ENCODE results near the gene GRID2.

GRID2 gene

GRCh38 chr4:93719552-93719951 lies 1415.8 kb downstream of the GRID2 start:
- DNase-seq: no peak

- no peak for DNase-seq
Observed at GRCh38 chr4:93722446-93722845, 1418.7 kb downstream of the GRID2 start.

GRCh38 chr4:93730251-93730650 lies 1426.5 kb downstream of the GRID2 start:
- no peak for DNase-seq

DNA sequence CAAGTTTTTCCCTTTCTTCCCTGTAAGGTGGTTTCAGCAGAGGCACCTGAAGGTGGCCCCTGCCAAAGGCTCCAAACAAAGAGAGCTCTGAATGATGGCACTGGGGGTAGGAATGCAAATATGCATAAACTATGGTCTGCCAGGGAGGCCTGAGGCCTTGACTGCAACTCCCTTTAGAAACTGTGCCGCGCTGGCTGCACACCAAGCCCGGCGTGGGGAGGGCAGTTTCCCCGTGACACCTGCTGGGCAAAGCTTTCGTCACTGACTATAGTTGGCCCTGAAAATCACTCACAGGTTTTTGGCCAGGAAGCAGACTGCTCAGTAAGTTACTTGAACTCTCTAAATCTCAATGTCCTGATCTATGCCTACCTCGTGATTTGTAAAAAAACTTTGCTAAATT lies 1427.0 kb downstream of the GRID2 start:
- no peak for DNase-seq

- DNase-seq: no peak
Observed at GRCh38 chr4:93731456-93731855, 1427.7 kb downstream of the GRID2 start.

GRCh38 chr4:93732509-93732908 lies 1428.7 kb downstream of the GRID2 start:
- no peak for DNase-seq

DNA sequence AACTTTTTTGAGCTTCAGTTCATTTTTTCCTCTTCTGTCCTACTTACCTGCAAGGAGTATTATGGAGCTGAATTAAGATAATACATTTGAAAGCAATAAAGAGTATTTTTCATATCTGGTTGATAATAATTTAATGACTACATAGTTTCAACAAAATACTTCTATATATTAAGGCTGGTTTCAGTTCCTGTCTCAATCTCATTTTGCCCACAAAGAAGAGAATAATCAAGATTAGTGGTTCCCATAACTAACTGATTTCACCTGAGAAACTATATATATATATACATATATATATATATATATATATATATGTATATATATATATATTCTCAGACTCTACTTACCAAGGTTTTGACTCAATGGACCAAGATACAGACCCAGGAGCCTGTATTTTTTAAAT lies 1437.1 kb downstream of the GRID2 start:
- no peak for DNase-seq

DNA sequence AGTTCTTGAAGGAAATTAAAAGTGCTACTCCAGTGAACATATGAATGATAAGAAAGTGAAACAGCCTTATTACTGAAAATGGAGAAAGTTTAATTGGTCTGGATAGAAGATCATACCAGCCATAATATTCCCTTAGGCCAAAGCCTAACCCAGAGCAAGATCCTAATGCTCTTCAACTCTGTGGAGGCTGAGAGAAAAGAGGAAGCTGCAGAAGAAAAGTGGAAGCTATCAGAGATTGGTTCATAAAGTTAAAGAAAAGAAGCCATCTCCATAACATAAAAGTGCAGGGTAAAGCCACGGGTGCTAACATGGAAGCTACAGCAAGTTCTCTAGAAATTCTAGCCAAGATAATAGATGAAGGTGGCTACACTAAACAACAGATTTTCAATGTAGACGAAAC lies 1439.3 kb downstream of the GRID2 start:
- DNase-seq: no peak

DNA sequence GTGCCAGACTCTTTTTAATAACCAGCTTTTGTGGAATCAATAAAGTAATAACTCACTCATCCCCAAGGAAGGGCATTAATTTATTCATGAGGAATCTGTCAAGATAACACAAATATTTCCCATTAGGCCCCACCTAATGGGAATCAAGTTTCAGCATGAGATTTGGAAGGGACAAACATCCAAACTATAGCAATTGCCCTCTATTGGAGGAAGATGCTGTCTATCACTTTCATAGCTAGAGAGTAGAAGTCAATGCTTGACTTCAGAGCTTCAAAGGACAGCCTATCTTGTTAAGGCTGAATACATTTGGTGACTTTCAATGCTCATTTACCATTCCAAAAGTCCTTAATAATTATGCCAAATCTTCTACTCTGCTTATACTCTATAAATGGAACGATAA lies 1439.9 kb downstream of the GRID2 start:
- no peak for DNase-seq

DNA sequence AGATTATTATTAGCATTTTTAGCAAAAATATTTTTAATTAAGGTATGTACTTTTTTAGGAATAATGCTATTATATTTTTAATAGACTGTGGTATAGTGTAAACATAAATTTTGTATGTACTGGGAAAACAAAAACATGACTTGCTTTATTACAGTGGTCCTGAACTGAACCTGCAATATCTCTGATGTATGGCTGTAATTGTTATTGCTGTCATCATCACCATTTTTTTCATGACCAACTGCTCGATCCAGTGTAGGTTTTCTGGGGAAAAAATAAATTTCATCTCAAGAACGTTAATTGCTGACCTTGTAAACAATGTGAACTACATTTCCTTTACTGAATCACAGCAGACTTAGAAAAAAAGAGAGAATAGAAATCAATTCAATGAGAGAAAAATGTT lies 1441.2 kb downstream of the GRID2 start:
- no peak for DNase-seq

DNA sequence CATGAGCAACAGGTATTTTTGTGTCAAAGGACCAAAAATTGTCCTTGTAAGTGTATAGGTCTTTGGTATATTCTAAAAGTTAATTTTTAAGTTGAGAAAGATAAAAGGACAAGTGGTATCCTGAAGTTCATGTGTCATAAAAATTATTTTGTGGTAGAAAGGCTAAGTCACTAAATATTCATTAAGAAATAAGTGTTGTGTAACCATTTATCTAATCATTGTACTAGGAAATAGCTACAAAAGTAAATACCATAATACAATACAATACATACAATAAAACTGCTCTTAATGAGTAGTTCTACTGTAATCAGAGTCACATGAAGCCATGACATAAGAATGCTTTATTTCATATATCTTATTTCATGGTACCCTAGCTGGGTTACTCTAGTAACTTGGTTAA lies 1442.3 kb downstream of the GRID2 start:
- DNase-seq: no peak

- DNase-seq: no peak
Observed at GRCh38 chr4:93747220-93747619, 1443.5 kb downstream of the GRID2 start.

GRCh38 chr4:93748373-93749291 lies 1444.9 kb downstream of the GRID2 start:
- no peak for DNase-seq

DNA sequence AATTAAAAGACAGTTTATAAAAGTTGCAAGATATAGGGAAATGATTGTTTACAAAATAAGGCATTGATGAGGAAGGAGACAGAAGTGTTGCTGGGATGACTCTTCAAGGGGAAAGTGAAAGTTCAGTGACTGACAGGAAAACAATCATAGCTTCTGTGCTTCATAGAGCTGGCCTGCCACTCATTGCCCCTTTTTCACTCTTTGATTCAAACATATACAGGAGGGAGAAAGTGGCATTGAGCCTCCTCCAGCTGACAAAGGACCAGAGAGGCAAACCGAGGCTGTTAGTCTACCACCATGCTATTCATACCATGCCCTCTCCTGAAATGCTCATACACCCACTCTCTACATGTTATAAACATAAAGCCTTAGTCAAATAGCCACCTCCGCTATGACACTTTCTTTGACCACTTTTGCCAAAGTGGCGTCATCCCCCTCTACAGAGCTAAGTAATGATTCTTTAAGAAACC lies 1445.6 kb downstream of the GRID2 start:
- no peak for DNase-seq

GRCh38 chr4:93751411-93751810 lies 1447.6 kb downstream of the GRID2 start:
- no peak for DNase-seq

DNA sequence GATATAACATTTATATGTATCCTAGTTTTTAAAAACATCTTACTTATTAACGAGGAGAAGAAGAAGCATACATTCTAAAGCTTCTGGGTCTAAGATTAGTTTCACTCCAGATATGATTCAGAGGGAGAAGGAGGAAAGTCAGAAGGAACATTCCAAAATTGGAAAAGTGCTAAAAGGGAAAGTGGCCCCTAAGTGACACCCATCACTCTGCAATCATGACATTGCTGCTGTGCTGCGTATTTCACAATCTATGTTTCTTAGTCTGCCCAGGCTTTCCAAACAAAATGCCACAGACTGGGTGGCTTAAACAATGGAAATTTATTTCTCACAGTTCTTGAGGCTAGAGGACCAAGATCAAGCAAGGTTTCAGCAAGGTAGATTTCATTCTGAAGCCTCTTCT lies 1452.3 kb downstream of the GRID2 start:
- no peak for DNase-seq

GRCh38 chr4:93759506-93759905 lies 1455.7 kb downstream of the GRID2 start:
- no peak for DNase-seq

DNA sequence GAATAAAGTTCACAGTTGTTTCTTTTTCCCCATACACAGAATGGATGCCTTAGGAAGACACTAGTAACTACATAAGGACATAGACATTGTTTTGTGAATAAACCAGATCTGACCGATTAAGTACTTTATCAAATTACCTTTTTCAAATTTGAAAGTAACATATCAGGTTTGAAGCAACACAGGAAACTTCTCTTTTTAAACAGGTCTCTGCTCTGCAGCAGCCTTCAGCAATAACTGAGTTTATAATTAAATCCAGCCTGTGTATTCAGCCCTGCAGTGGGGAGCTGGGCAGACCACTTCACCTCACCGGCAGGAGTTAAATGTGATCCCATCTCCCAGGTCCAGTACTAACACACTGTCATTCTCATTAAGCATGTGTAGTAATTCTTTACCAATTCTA lies 1456.5 kb downstream of the GRID2 start:
- DNase-seq: no peak

DNA sequence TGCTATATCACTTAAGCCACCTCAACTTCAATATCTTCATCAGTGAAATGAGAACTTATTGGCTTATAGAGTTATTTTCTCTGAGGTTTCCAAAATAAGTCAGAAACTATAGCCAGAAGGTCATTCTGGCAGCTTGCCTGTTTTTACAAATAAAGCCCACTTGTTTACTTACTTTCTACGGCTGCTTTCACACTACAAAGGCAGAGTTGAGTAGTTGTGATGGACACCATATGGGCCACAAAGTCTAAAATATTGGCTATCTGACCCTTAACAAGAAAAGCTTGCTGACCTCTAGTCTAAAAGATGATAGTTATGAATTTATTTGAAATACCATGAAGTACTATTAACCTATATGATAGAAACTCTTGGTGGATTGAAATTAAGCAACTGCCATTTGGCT lies 1457.5 kb downstream of the GRID2 start:
- no peak for DNase-seq

DNA sequence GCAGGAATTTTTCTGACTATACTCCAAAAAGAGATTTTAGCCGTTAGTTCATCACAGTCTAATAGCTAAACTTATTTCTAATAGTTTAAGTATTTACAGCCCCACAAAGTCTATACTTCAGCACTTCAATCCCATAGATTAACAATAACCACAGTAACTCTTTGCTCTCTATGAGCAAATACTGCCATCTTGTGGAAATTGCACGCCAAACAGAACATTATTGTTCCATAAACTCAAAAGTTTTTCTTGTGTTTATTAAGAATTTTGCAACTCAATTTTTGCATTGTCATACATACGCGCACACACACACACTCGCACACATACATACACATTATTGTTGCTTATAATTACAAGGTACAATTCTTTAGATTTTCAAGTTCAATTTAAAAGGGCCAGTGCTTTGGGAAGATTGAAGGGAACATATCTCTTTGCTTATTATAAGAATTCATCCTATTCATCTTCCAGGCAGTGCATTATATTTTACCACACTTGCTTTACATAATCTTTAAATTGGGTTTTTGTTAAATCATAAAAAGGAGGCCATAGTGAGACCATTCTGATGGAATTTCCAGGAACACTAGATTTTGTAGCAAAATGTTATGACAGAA lies 1461.0 kb downstream of the GRID2 start:
- no peak for DNase-seq

DNA sequence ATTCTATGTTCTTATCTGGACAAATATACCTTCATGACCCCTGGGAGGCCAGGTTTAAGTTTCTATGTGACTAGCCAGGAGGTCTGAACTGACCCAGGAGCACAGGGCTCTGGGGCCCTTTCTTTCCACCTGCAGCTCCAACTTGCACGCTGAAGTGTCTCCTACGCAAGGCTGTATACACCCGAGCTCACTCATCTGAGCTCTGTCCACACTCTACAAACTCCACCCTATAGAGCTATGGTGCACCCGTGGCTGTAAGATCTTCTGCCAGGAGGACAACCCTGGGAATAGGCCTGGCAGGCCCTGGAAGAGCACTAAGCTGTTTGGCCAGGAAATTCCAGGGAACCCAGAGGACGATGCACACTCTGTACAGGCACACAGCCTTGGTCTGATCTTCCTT lies 1464.2 kb downstream of the GRID2 start:
- DNase-seq: no peak

DNA sequence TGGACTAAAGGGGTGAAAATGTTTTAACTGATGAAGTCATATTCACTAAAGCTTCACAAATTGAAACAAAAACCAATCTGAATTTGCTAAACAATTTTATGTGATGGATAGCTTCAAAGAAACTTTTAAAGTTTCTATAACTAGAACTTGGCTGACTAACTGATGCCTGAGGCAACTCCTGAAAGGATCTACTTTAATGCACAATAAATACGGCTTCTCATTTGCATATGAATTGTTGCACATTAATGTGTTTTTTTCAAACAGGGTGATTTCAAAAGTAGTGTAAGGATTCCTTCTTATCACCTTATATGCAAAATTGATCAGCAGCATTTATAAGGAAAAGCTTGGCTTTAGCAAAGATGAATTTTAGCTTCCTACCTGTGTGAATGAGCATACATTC lies 1466.4 kb downstream of the GRID2 start:
- no peak for DNase-seq

- no peak for DNase-seq
Observed at GRCh38 chr4:93771640-93772411, 1468.1 kb downstream of the GRID2 start.

GRCh38 chr4:93772858-93773257 lies 1469.1 kb downstream of the GRID2 start:
- DNase-seq: no peak
